Stimulated activated CD4-positive, alpha-beta T cell treated with anti-CD3 and anti-CD28 coated beads, Interleukin-2, amount 100 ng/mL, for 48 hours (primary cell): ENCODE measurements around the gene ALB.
"Not testable (repeated sequence)": the region's sequence is repeated elsewhere in the genome, so short reads cannot be mapped to it uniquely, and the experiment has no call there.

Experiments
- DNase-seq, 2 donors: peaks; one replicate each; pipeline ENCODE4 v3.0.0-alpha.2; 2020

Gene ALB

GRCh38 chr4:73404042-73404441 is at the start of gene ALB:
Gene ALB, plus strand, starts transcription at chr4:73404287. Its CDS starts 41 bp downstream, at chr4:73404328.
- no peak for DNase-seq

GRCh38 chr4:73357174-73357573 is 46.9 kb upstream of the ALB start:
- DNase-seq, result not testable (repeated sequence)

- DNase-seq, result not testable (repeated sequence)
Observed at GRCh38 chr4:73369506-73370199, 34.4 kb upstream of the ALB start.

- DNase-seq, result no peak
Observed at GRCh38 chr4:73375328-73375741, 28.8 kb upstream of the ALB start.

- DNase-seq, result no peak
Observed at GRCh38 chr4:73376251-73376650, 27.8 kb upstream of the ALB start.

- no peak for DNase-seq
Observed at GRCh38 chr4:73376976-73377375, 27.1 kb upstream of the ALB start.

GRCh38 chr4:73378887-73379286 is 25.2 kb upstream of the ALB start:
- no peak for DNase-seq

GRCh38 chr4:73379946-73380345 is 24.1 kb upstream of the ALB start:
- no peak for DNase-seq

- DNase-seq, result no peak
Observed at GRCh38 chr4:73381214-73381613, 22.9 kb upstream of the ALB start.

- DNase-seq, result no peak
Observed at GRCh38 chr4:73383452-73383851, 20.6 kb upstream of the ALB start.

- no peak for DNase-seq
Observed at GRCh38 chr4:73387552-73387951, 16.5 kb upstream of the ALB start.

GRCh38 chr4:73388887-73389286 is 15.2 kb upstream of the ALB start:
- DNase-seq, result no peak

GRCh38 chr4:73389663-73390062 is 14.4 kb upstream of the ALB start:
- not testable (repeated sequence) for DNase-seq

- DNase-seq, result no peak
Observed at GRCh38 chr4:73391774-73392173, 12.3 kb upstream of the ALB start.

- DNase-seq, result no peak
Observed at GRCh38 chr4:73392936-73393335, 11.2 kb upstream of the ALB start.

- DNase-seq, result no peak
Observed at GRCh38 chr4:73396304-73396703, 7.8 kb upstream of the ALB start.

GRCh38 chr4:73396993-73397972 is 6.8 kb upstream of the ALB start:
- no peak for DNase-seq

GRCh38 chr4:73401412-73401811 is 2.7 kb upstream of the ALB start:
- DNase-seq, result no peak

- no peak for DNase-seq
Observed at GRCh38 chr4:73404457-73404856, 370 bp downstream of the ALB start.

GRCh38 chr4:73405138-73405537 is 1.1 kb downstream of the ALB start:
- no peak for DNase-seq

GRCh38 chr4:73406548-73406875 is 2.4 kb downstream of the ALB start:
- no peak for DNase-seq

GRCh38 chr4:73407227-73407673 is 3.2 kb downstream of the ALB start:
- DNase-seq, result no peak

GRCh38 chr4:73408181-73408867 is 4.2 kb downstream of the ALB start:
- DNase-seq, result no peak
